H7 (cell line): Measurements from ENCODE around the gene NDST1. TPM values are rescaled to one million over a fixed set of nuclear protein-coding genes. Genes with fewer than 3 reads are reported as not detected.

Experiments used
- DNase-seq: peaks from one replicate; pipeline ENCODE4 v3.0.0; 2012
- H3K27me3 ChIP-seq: 2 replicates; pipeline ENCODE4 v1.6.0; 2011; ENCODE audit warnings: mild to moderate bottlenecking, low read length; ENCODE audit not compliant: control insufficient read depth, insufficient read depth
- H3K36me3 ChIP-seq: replicated peaks from 2 replicates; pipeline ENCODE4 v1.5.1; 2011; ENCODE audit warnings: low read length; ENCODE audit not compliant: control insufficient read depth, insufficient read depth
- H3K4me3 ChIP-seq: 2 replicates; pipeline ENCODE4 v1.5.1; 2011; ENCODE audit warnings: low read depth, mild to moderate bottlenecking, control low read depth, low read length, moderate library complexity; ENCODE audit not compliant: insufficient read depth
- total RNA-seq: library from RNA; depleted of rRNA; stranded (reverse); fragments of >200 nt; shearing (Covaris generic); gene quantifications from 2 replicates; pipeline ENCODE4 v1.2.3, GENCODE V29; 2014; rRNA removed

Gene NDST1
- total RNA-seq, 1 experiment from 2014 or later = 24.8 TPM

DNA sequence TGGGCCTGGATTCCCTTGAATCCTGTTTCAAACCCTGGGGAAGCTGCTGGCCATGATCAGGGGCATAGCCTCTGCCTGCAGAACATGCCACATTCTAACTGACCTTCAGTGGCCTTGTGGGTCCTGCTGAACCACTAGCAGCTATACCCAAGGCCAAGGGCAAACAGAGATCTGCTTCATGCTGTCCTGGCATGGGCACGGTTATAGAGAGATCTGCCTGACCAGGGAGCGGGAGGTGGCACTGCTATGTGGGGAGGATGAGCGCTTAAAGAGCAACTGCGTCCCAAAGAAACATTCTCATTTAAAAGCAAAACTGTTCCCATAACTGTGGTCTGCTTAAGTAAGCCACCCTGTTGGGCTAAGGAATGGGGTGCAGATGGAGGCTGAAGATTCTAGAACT is 96.1 kb downstream of the NDST1 start:
- no peaks in the 10 kb centered on the region for H3K36me3 ChIP-seq
- H3K27me3 ChIP-seq = no peaks in the 10 kb centered on the region
- H3K4me3 ChIP-seq = no peak overlapping the region
- DNase-seq = no peak

DNA sequence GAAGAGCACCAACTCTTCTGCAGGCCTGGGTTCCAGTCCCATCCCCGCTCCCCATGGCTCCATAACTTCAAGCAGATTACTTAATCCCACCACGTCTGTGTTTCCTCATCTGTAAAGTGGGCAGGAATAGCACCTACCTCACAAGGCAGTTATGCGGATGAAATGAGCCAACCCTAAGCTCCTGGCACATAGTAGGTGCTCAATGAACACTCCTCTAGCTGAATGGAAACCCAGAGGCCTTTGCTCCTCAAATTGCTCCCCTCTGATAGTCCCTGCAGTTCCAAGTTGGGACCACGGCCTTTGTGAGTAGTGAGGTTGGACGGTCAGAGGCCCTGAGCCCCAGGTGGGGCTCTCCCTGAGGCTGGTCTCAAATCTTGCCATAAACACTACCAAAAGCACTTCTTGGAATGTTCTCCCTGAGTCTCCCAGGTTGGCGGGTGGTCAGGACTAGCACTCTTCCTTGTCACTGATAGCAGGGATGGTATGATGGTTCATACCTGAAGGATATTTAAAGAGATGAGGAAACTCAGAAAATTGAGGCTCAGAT is 97.0 kb downstream of the NDST1 start:
- Histone ChIP-seq H3K36me3 (no peaks in the 10 kb centered on the region), H3K4me3 (no peak overlapping the region), H3K27me3 (no peaks in the 10 kb centered on the region)
- no peak for DNase-seq

DNA sequence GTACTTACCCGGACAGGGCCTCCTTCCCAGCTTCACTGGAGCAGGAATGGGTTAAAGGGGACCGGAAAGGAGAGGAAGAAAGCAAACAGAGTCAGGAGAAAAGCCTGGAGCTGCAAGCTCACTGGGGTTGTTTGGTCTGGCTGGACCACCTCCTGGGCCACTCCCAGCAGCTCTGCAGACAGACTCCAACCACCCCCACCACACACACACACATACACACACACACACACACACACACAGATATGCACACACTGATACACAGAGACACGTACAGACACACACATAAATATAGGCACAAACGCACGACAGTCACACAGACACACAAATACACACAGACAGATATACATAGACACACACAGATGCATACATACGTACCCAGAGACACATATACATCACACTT is 97.6 kb downstream of the NDST1 start:
- H3K4me3 ChIP-seq = no peak overlapping the region

DNA sequence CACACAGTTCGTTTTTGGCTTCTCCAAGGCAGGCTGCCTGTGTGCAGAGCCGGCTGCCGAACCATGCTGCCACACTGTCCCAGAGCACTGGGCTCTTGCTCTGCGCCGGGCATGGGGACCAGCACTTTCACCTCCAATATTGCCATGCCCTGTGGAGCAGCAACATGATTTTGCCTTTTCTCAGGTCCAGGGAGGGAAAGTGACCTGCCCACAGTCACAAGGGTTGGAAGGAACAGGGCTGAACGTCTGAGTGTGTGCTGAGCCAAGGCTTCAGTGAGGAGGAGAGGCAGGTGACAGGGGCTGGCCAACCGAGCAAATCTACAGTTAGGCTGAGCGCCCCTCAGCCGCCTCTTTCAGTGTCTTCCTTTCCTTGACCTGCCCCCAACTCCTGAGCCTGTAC is 98.5 kb downstream of the NDST1 start:
- H3K4me3 ChIP-seq = no peak overlapping the region
- no peaks in the 10 kb centered on the region for H3K36me3 ChIP-seq
- H3K27me3 ChIP-seq = no peaks in the 10 kb centered on the region
- DNase-seq = no peak

More for the DNA sequence above, 97.6 kb downstream of the NDST1 start:
- Histone ChIP-seq H3K27me3 (no peaks in the 10 kb centered on the region), H3K36me3 (no peaks in the 10 kb centered on the region)
- no peak for DNase-seq

DNA sequence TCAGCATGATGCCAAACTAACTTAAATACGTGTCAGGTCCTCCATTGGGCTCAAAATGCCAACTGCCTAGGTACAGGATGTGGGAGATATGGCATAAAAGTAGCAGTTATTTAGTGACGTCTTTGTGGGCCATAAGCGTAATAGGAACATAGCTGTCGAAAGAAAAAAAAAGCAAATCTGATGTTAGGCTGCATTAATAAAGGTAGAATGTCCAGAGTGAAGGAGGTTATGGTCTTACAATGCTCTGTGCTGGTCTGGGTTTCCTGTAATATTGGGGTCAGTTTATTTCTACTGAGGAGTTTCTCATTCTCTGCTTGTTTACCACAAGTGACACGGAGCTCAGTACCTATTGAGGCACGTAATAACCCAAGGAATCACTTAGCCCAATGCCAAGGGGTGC is 99.2 kb downstream of the NDST1 start:
- no peak overlapping the region for H3K4me3 ChIP-seq
- no peaks in the 10 kb centered on the region for H3K36me3 ChIP-seq
- no peak for DNase-seq
- no peaks in the 10 kb centered on the region for H3K27me3 ChIP-seq

Other genes with a start within 250 kb of the NDST1 start
- 0.07 TPM in 1 of 2 replicates, not detected in the other for gene CAMK2A, start 218.4 kb upstream of the NDST1 start, total RNA-seq
- 3.2 and 3.6 TPM in 2 replicates for gene ARSI, start 205.2 kb upstream of the NDST1 start, total RNA-seq
- 108 and 115 TPM in 2 replicates for gene TCOF1, start 150.4 kb upstream of the NDST1 start, total RNA-seq
- gene CD74, start 95.2 kb upstream of the NDST1 start, total RNA-seq = 18.0 and 32.2 TPM in 2 replicates
- 2,734 and 3,255 TPM in 2 replicates for gene RPS14, start 58.4 kb upstream of the NDST1 start, total RNA-seq
- gene SYNPO, start 132.5 kb downstream of the NDST1 start, total RNA-seq = 0.63 and 1.3 TPM in 2 replicates
- 8.1 and 12.9 TPM in 2 replicates for gene MYOZ3, start 153.1 kb downstream of the NDST1 start, total RNA-seq
- gene RBM22, start 192.9 kb downstream of the NDST1 start, total RNA-seq = 35.2 and 39.6 TPM in 2 replicates